Panc1 (cell line): ENCODE measurements around the gene TMEM106C. TPM values are rescaled to one million over a fixed set of nuclear protein-coding genes. Genes with fewer than 3 reads are reported as not detected.
A peak's percentile ranks its signal among the peaks of the same experiment; 100 is the strongest.

Experiments used
- ATAC-seq: fragments of 200-7000 bp; cut with Tn5 transposase; 2 replicates; pipeline ENCODE4 v1.9.1; 2020; ENCODE audit warnings: mild to moderate bottlenecking, moderate library complexity
- Bru-seq: library from RNA; stranded (reverse); fragments of 400-500 nt; gene quantifications from one replicate; lab custom pipeline; 2021; lab: Mats Ljungman, UMichigan
- BruChase-seq, 2 experiments: library from RNA; stranded (reverse); fragments of 400-500 nt; gene quantifications; one replicate each; lab custom pipeline; 2021; lab: Mats Ljungman, UMichigan
- BruUV-seq: library from RNA; stranded (reverse); fragments of 400-500 nt; replicated peaks from 2 replicates; lab custom pipeline; 2021; lab: Mats Ljungman, UMichigan
- CTCF ChIA-PET: fragments of 300-600 bp; sonication (Branson Sonifier 250); formaldehyde crosslinking; loops from one replicate; lab custom pipeline; 2022; ENCODE audit warnings: antibody characterized with exemption; lab: Charles Lee
- POLR2A ChIA-PET: fragments of 300-600 bp; sonication (Branson Sonifier 250); formaldehyde crosslinking; loops from one replicate; lab custom pipeline; 2022; ENCODE audit warnings: antibody characterized with exemption; lab: Charles Lee
- DNase-seq: peaks from one replicate; pipeline ENCODE4 v3.0.0-alpha.2; 2010; ENCODE audit warnings: low read depth, low spot score
- H3K27ac ChIP-seq: 2 replicates; pipeline ENCODE4 v1.5.1; 2011; ENCODE audit warnings: mild to moderate bottlenecking, low read length, inconsistent platforms
- H3K27me3 ChIP-seq: fragments of 200-500 bp; sonication (Bioruptor generic); 2 replicates; pipeline ENCODE4 v1.6.0; 2014; ENCODE audit warnings: low read length, inconsistent platforms; ENCODE audit not compliant: control insufficient read depth, insufficient read depth
- H3K36me3 ChIP-seq: fragments of 200-500 bp; sonication (Bioruptor generic); 2 replicates; pipeline ENCODE4 v1.5.1; 2014; ENCODE audit warnings: inconsistent platforms, mild to moderate bottlenecking, low read length, moderate library complexity; ENCODE audit not compliant: control insufficient read depth, insufficient read depth
- H3K4me1 ChIP-seq: 2 replicates; pipeline ENCODE4 v1.5.1; 2011; ENCODE audit warnings: inconsistent platforms, mild to moderate bottlenecking, low read length, moderate library complexity; ENCODE audit not compliant: control insufficient read depth, insufficient read depth
- H3K4me3 ChIP-seq, 2 experiments: 2 replicates each; pipeline ENCODE4 v1.5.1; 2011 to 2012; ENCODE audit warnings: low read depth in 2 of 2, low read length in 2 of 2, mild to moderate bottlenecking in 2 of 2, inconsistent platforms in 1 of 2, moderate library complexity in 1 of 2
- H3K9me3 ChIP-seq: fragments of 200-500 bp; sonication (Bioruptor generic); 2 replicates; pipeline ENCODE4 v1.5.1; 2014; ENCODE audit warnings: low read depth, mild to moderate bottlenecking, inconsistent platforms, low read length, moderate library complexity; ENCODE audit not compliant: control insufficient read depth, insufficient read depth
- CTCF ChIP-seq: fragments of 450-650 bp; IDR thresholded peaks from 2 replicates; pipeline ENCODE4 v1.5.1; 2017; ENCODE audit warnings: mild to moderate bottlenecking
- POLR2AphosphoS5 ChIP-seq: IDR thresholded peaks from 2 replicates; pipeline ENCODE4 v1.6.1; 2012; ENCODE audit warnings: mild to moderate bottlenecking, low read depth, low read length, moderate library complexity
- REST ChIP-seq, 2 experiments: IDR thresholded peaks; 2 replicates each; pipeline ENCODE4 v1.6.1; 2011 to 2012; ENCODE audit warnings: low read depth in 2 of 2, control low read depth in 1 of 2, low read length in 1 of 2, mild to moderate bottlenecking in 1 of 2, moderate library complexity in 1 of 2; ENCODE audit not compliant: insufficient read depth in 1 of 2
- SIN3A ChIP-seq: IDR thresholded peaks from 2 replicates; pipeline ENCODE4 v1.6.1; 2012; ENCODE audit warnings: low read depth, mild to moderate bottlenecking, low read length, moderate library complexity, borderline replicate concordance; ENCODE audit not compliant: insufficient read depth
- TCF7L2 ChIP-seq: IDR thresholded peaks from 2 replicates; pipeline ENCODE4 v1.6.1; 2011; ENCODE audit warnings: mild to moderate bottlenecking, low read depth, low read length, inconsistent platforms
- in situ Hi-C: cut with HindIII; loops from 2 replicates; pipeline ENCODE4 v1.10.0; 2016; ENCODE audit warnings: low sequenced_read_pairs, low pct_unique_long_range_greater_than_20kb
- intact Hi-C: fragments of 100-400 bp; cut with micrococcal nuclease; formaldehyde crosslinking; loops from one replicate; pipeline ENCODE4 v1.10.0; 2022; ENCODE audit not compliant: unreplicated experiment
- long read RNA-seq: library from polyadenylated mRNA; unstranded; transcript quantifications from one replicate; pipeline ENCODE4 v2.0.0, GENCODE V29; 2021; ENCODE audit not compliant: unreplicated experiment
- polyA plus RNA-seq: library from polyadenylated mRNA; unstranded; fragments of >200 nt; gene quantifications from one replicate; pipeline ENCODE4 v1.2.1, GENCODE V29; 2012; ENCODE audit warnings: missing spikeins; ENCODE audit not compliant: insufficient read length
- total RNA-seq: library from RNA; stranded (reverse); gene quantifications from one replicate; pipeline ENCODE4 v1.2.1, GENCODE V29; 2021; ENCODE audit not compliant: unreplicated experiment

The TMEM106C gene
- 93.7 TPM for total RNA-seq
- polyA plus RNA-seq: 80.2 TPM
- percentile 72 among the genes with signal in this experiment for Bru-seq, nascent RNA
- BruChase-seq, experiment 1, labeled RNA remaining after a 2-hour chase: percentile 88 among the genes with signal in this experiment
- BruChase-seq, experiment 2, labeled RNA remaining after a 6-hour chase: percentile 89 among the genes with signal in this experiment
- long read RNA-seq, transcript TMEM106C-220 (8 exons, 810 nt): major isoform, 67 of 137 reads
- long read RNA-seq, transcript TMEM106C-202 (8 exons, 1,515 nt): minor isoform, 5 of 137 reads
- long read RNA-seq, transcript TMEM106C-201 (8 exons, 1,394 nt): minor isoform, 27 of 137 reads
- long read RNA-seq, partial matches to known transcripts: 16 of 137 reads
- long read RNA-seq, other reads (novel, unspliced or antisense): 19 of 137 reads

- Histone ChIP-seq H3K27ac (peak within 1 kb of the TSS; percentile 85), H3K9me3 (no peaks in the 10 kb centered on the region), H3K36me3 (peaks cover 7% of the 10 kb centered on the region), H3K4me1 (peaks cover 13% of the 10 kb centered on the region), H3K27me3 (no peaks in the 10 kb centered on the region), H3K4me3 (peak within 1 kb of the TSS; percentile 84 to 94)
- CTCF ChIA-PET: interaction anchor here (0.7 to 1.3 kb wide), 2 partner anchors 9 to 43 kb away, joined by 3 read pairs; no protein-coding TSS in a partner anchor
- intact Hi-C loops (no loop called here), in situ Hi-C loops (no loop called here)
- no TSS peak for BruUV-seq
- ATAC-seq (peak; percentile 99), DNase-seq (peak; percentile 72)
- TF ChIP-seq REST (IDR thresholded peaks at IDR 0.05; ENCODE audit: insufficient read depth in 1 of 2, low read depth in 2 of 2, low read length in 1 of 2) (0 out of 4 replicates have a peak, but pooled peaks of 1 of the 2 experiments have one; percentile 24), SIN3A (0 out of 2 replicates have a peak, but pooled peaks have one; percentile 17), CTCF (peak; percentile 99), TCF7L2 (no peak), POLR2AphosphoS5 (peak; percentile 51; the same call in 1 of the 2 replicates)
- POLR2A ChIA-PET: interaction anchor here (0.7 kb wide), 1 partner anchor 68 kb away, joined by 3 read pairs; no protein-coding TSS in a partner anchor
Observed at GRCh38 chr12:47963340-47964040, at the start of gene TMEM106C. TMEM106C (plus strand) TSS chr12:47963596; CDS start chr12:47964237, 641 bp downstream.

GRCh38 chr12:47920913-47921312 lies 42.5 kb upstream of the TMEM106C start:
- DNase-seq (no peak), ATAC-seq (no peak)
- in situ Hi-C loops (no loop called here), intact Hi-C loops (no loop called here)
- POLR2A ChIA-PET: no interaction called here
- no peaks in the 10 kb centered on the region for H3K36me3 ChIP-seq
- CTCF ChIA-PET: no interaction called here
- no peaks in the 10 kb centered on the region for H3K9me3 ChIP-seq
- TF ChIP-seq POLR2AphosphoS5: no peak
- TF ChIP-seq TCF7L2: no peak
- TF ChIP-seq SIN3A: no peak
- no peak overlapping the region for H3K27ac ChIP-seq
- BruUV-seq: no TSS peak
- H3K4me3 ChIP-seq: no peak overlapping the region
- peaks cover 28% of the 10 kb centered on the region for H3K27me3 ChIP-seq
- H3K4me1 ChIP-seq: no peaks in the 10 kb centered on the region
